ENCODE results near the gene SRGAP3.

SRGAP3 gene

DNA sequence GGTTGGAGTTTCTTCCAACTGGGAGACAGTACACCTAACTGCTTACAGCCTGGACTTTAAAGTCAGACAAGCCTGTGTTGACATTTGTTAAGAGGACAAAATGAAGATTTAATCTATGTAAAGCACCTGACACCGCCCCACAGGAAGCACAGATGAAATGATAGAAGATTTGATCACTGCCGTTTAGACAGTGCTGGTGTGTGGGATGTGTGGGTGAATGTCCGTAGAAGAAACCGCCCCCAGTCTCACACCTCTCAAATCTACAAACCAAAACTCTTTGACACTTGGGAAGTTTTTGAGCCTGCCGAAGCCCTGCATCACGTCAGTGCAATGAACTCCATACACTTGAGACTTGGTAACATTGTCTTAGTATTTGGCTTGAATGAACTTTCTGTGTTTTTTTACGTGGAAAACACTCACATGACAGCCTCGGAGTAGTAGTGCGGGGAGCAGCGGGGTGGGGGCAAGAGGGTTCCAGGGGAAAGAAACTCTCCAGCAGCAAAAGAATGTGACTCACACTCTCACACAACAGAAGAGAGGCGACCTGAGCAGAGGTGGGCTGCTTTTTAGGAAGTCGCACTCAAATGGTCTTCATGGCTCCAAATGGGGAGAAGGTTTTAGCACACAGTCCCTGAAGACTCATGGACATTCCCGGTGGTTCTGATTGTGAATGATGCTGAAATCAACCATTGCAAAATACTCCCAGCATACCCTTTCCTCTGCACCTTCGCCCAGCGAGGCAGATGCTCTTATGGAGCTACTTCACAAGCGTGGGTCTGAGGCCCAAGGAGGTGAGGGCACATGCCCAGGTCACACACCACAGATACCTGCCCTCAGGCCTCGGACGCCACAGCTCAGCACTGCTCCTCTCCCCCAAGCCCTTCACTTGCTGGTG is 79.2 kb downstream of the SRGAP3 start:
- DNase-seq, result no peak

DNA sequence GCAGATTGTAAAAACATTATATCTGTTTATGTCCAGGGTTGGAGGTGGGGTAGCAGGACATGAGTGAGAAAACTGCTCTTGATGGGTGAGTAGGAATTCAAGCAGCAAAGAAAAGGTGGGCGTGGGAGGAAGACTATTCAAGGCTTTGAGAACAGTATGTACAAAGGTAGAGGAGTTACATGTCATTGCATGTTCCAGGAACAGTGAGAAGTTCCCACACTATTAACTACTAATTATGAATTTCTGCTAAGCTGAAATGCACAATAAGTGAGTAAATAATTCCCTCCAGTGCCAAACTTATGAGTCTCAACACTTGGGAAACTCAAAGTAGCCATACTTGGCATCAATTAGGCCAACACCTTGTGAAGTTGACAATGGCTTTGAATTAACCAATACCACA is 80.1 kb downstream of the SRGAP3 start:
- DNase-seq, result no peak

DNA sequence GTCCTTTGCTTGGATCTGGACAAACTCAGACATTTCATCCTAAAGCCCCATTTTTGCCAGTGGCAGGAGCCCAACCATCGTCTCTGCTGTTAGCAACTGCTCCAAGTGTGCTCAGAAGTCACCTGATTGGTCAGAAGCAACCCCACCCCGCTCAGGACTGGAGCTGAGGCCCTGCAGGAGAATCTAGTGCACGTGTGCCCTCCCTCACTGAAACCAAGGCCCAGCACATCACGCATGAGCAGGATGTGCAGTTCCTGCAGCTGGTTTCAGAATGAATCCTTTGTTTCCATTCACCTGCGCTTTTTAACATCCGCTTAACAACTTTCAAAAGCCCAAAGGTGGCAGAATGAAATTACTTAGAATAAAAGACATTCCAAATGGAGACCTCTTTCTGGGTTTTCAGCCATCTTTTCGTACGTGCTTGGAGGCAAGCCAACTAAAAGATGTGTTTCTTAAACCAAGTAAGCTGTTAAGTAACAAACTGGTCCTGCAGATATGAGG is 81.2 kb downstream of the SRGAP3 start:
- DNase-seq, result no peak

DNA sequence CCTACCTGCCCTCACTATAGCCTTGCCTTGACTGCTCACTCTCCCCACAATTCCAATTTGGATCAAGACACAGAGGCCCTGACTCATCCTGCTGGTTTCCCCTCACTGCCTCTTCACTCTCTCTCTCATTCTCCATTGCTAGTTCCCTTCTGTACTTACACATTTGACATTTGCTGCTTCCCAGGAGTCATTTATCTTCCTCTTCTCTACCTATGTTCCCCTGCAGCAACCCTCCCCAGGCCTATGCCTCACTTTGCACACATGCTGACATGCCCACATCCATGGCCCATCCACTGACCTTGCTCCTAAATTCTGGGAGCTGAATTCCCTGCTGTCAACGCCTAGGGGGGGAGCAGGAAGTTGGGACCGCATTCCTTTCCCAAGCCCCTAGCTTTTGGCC is 82.2 kb downstream of the SRGAP3 start:
- no peak for DNase-seq

- no peak for DNase-seq
Measured at GRCh38 chr3:9165421-9165820, 84.0 kb downstream of the SRGAP3 start.

GRCh38 chr3:9163289-9163688 is 86.2 kb downstream of the SRGAP3 start:
- DNase-seq, result no peak

DNA sequence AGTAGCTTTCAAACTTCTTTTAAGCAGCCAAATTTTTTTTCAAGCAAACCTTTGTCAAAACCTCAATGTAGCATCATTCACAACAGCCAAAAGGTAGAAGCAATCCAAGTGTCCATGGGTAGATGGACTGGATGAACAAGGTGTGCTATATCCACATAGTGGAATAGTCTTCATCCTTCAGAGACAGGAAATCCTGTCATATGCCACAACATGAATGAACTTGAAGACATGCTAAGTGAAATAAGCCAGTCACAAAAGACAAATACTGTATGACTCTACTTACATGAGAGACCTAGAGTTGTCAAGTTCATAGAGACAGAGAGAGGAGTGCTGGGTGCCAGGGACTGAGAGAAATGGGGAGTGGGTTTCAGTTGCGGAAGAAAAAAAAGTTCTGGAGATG is 87.6 kb downstream of the SRGAP3 start:
- no peak for DNase-seq

- DNase-seq, result no peak
Measured at GRCh38 chr3:9161298-9161697, 88.1 kb downstream of the SRGAP3 start.

DNA sequence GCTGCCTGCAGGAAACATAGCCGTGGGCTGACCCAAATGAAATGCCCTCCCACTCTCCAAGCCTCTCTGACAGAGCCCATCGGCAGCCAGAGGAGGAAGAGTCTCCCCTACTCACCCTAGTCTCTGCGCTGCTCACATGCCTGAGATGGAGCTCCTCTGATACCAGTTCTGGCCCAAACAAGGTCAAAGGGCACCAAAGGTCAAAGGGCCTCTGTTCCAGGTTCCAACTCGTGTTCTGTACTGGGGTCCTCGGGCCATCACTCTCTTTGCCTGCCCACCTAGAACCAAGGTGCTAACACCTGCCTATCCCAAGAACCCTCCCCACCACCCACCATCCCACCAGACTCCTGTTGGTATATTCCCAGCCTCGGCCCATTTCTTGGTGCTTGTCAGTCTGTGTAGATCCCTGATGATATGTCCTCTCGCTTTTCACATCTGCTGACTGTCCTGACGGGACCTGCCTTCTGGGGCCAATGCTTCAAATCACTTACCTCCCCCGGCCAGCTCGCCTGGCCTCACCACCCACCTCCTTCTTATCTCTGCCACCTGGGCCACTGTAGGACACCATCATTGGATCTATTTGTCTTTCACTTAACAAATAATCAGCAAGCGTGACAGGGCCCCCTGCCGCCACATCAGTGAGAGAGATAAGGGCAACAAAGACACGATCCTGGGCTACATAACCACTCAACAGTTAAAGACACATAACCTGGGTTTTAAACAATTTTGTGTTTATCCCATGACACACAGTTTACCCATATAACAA is 90.4 kb downstream of the SRGAP3 start:
- DNase-seq, result no peak

- DNase-seq, result no peak
Measured at GRCh38 chr3:9157651-9158362, 91.6 kb downstream of the SRGAP3 start.

- DNase-seq, result no peak
Measured at GRCh38 chr3:9156604-9157003, 92.8 kb downstream of the SRGAP3 start.

DNA sequence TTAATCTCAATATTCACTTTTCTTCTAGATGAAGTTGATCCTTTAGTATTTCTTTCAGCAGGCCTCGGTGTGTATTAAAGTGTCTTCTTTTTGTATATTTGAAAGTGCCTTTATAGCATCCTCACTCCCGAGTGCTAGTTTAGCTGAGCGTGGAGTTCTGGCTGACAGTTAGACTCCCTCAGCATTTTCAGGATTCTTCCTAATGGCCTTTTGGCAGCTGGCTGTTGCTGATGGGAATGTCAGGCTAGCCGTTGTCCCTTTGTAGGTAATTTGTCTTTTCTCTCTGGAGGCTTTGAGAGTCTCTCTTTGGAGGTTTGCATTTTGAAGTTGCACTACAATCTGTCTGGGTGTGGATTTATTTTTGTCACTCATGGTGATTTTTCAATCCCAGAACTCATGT is 94.4 kb downstream of the SRGAP3 start:
- DNase-seq, result no peak

GRCh38 chr3:9153904-9154619 is 95.4 kb downstream of the SRGAP3 start:
- DNase-seq, result no peak

GRCh38 chr3:9151240-9151639 is 98.2 kb downstream of the SRGAP3 start:
- DNase-seq, result no peak

DNA sequence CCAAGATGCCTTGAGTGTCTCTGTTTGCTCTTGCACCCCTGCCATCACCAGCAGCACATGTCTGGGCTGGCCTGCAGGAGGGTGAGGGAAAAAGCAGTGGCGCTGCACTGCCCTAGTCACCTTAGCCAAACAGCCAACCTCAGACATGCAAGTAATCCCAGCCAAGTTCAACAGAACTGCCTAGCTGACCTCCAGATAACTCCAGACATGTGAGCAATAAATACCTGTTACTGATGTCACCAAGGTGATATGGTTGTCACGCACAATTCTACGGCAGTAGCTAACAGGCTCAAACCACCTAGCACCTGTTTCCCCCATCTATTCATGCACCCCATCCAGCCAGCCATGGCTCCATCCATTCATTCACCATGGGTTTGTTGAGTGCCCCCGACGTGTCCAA is 99.9 kb downstream of the SRGAP3 start:
- no peak for DNase-seq

DNA sequence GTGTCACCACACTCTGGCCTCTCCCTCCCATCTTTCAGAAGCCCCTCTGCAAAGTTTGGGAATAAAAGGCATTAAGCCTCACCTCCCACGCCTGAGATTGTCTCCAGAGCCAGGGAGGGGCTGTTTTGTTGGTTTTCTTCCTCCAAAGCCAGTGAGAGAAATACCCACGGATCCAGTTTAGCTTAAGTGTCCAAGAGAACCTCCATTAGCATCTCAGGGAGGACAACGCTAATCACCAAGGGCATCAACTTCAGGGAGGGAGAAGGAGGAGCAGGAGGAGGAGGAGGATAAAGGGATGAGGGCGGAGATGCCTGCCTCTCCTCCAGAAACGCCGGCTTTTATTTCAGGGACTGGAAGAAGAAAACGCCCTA is 101.6 kb downstream of the SRGAP3 start:
- no peak for DNase-seq

DNA sequence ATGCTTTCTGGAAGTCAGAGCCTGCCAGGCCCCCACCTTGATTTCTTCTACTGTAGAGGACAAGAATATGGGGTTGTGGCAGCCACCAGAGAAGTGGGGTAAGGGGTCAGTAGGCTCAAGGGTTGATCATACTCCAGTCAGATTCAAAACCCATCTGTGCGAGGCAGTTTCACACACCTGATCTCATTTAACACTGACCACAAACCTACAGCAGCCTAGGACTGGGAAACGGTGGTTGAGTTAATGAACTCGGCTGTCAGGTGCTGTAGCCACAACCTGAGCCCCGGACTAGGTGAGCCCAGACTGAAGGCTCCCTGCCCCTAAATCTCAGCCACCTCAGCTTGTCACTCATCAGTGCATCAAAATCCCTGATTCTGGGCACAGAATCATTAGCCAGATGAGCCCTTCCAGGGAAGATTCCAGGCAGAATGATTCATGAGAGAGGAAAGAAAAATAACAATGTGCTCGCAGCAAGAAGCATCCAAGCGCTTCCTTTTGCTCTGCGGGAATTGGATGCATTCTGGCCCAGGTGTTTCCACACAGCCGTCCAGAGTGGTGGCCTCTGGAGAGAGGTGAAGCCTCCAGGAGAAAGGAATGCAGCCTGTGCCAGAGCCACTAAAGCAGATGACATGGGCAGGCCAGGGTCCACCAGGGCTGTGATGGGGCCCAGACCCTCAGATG is 102.1 kb downstream of the SRGAP3 start:
- DNase-seq, result no peak

DNA sequence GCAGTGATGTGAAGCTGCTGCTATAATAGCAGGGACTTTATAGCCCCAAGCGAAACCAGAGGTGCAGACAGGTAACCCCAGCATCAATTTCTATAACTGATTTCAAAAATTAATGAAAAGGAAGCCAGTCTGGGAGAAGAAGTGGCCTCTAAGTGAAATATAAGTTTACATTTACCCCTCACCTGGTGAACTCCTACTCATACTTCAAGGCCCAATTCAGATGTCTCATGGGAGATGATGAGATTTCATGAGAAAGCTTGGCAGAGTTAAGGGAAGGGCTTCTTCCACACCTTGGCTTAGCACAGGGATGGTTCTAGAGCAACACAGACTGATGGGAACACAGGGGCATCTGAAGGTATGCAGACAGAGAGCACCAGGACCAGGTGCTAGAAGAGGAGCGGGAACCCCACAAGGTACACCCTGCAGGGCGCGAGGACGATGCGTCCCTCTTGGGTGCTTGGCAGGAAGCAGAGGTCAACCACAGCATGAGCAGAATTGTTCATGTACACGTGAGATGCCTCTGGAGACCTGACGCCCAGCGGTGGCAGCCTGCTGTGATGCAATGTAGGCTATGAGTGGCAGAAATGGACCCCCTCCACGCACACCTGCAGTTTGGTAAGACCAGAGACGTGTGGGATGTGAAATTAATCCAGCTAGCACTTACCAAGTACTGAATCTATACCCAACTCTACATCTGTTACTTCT is 102.9 kb downstream of the SRGAP3 start:
- no peak for DNase-seq

GRCh38 chr3:9143184-9143583 is 106.3 kb downstream of the SRGAP3 start:
- no peak for DNase-seq

DNA sequence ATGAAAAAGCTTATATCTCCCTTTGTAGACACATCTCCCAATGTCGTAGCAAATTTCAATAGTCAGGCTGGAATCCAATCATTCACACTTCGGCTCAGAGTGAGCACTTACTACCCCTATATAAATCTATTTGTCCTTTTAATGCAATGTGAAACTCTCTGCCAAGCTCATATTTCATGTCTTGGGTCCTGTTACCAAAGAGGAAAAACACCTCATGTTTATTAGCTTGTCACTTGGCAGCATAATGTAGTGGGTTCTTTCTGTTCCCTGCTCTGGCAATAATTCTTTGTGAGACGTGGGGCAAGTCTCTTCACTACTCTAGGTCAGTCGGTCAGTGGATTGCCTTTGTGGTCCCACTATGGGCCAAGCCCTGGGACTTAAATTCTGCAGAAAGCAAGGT is 107.1 kb downstream of the SRGAP3 start:
- no peak for DNase-seq

- no peak for DNase-seq
Measured at GRCh38 chr3:9141928-9142289, 107.5 kb downstream of the SRGAP3 start.

GRCh38 chr3:9139366-9139765 is 110.1 kb downstream of the SRGAP3 start:
- no peak for DNase-seq
